ENCODE results near the gene CHST3. TPM values are rescaled to one million over a fixed set of nuclear protein-coding genes. Genes with fewer than 3 reads are reported as not detected.
"Not testable (repeated sequence)": the region's sequence is repeated elsewhere in the genome, so short reads cannot be mapped to it uniquely, and the experiment has no call there.

The CHST3 gene
- total RNA-seq, 1 donor from 2014 or later: 7.2 TPM

GRCh38 chr10:71972746-71973695 is 8.8 kb downstream of the CHST3 start:
- no peak for DNase-seq

DNA sequence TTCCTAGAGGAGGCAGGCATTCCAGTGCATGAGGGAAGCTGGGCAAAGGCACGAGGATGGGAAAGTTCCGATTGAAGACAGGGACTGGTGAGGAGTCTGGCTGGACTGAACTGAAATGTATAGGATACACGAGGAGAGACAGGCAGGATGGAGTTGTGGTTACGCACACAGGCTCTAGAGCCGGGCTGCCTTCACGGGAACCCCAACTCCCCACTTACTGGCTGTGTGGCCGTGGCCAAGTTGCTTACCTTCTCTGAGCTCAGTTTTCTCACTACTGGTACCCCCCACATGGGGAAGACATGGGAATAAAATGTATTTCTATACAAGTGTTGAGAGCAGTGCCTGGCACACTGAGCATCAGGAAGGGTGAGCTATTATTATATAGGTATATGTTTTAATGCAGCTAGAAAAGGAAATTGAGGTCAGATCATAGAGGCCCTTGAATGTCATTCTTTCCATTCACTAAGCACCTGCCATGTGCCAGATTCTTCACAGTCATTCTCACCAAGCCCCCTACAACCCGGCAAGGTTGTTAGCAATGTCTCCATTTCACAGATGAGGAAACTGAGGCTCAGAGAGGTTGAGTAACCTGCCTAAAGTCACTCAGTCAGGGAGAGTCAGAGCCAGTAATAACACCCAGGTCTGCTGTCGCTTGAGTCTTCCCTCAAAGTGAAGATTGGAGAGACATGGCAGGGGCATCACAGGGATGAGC is 9.7 kb downstream of the CHST3 start:
- no peak for DNase-seq

DNA sequence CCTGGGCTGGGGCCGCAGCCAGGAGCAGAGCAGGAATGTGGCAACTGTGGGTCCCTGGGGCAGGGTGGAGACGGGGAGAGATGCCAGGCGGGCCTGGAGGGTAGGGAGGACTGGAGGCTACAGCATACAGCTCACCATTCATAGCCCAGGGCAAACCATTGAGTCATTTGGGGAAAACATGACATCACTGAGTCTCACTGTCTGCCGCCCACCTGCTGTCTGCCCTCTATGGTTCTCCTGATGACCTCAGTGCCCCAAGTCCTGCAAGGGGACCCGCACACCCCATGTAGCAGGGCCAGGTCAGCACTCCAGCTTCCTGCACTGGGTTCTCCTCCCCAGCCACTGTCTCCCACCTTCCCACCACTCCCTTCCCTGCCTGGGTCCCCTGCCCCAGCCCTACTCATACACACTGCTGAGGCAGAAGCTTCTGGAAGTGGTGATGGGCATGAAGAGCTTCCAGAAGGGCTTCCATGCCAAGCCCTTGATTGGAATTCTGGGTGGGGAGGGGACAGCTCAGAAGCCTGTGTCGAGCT is 10.4 kb downstream of the CHST3 start:
- no peak for DNase-seq

- peak; percentile 80 for DNase-seq
These were observed 11.1 kb downstream of the CHST3 start for GRCh38 chr10:71975087-71975870.

DNA sequence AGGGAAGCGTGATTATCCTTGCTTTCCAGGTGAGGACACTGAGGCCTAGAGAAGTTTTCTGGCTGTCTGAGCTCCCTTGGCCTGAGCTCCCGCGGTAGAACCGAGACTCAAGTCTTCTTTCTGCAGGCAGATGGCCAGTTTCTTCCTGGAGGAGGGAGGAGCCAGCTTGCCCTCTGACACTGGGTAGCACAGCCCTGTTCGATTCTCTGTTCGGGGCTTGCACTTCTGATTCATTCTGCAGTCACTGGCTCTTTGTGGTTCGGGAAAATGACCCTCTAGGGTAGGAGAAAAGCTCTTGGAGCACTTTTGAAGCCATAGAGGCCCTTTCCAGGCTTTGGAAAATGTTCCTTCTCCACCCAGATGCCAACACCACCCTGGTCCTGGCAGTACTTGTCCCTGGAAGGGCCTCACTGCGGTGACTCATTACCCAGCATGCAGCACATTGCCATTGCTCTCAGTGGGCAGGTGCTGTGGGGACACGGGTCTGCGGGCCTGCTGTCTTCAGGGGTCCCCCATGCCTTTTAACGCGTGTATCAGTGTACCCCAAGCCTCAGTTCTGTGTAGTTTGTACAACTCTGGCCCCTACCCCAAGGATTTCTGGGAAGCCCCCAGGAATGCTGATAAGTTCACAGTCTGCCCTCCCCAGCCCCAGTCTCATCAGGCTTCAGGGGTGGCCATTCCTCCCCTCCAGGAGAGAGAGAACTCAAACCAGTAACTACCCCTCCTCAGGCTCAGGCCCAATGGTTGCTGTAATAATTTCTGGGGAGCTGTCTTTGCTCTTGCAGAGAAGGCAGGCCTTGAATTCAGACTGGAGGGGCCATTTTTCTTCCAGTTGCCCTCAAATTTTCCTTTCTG is 11.9 kb downstream of the CHST3 start:
- peak; percentile 78 for DNase-seq

- not testable (repeated sequence) for DNase-seq
These were observed 13.4 kb downstream of the CHST3 start for GRCh38 chr10:71977614-71977903.

DNA sequence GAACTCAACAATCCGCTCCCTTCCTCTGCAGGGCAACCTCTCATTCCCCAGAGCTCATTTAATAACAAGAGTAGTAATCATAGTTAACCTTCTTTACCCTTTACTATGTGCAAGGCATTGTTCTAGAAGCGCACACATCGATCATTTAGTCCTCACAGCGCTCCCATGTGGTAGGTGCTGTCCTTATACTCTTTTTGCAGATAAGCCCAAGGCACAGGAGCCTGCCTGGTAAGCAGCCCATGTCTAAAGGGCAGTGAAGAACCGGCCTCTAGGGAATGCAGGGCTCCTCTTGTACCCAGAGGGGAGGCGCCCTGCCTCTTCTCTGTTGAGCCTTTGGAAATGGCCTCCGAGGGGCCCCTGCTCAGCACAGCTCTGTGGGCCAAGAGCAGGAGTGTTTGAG is 14.3 kb downstream of the CHST3 start:
- DNase-seq: no peak

DNA sequence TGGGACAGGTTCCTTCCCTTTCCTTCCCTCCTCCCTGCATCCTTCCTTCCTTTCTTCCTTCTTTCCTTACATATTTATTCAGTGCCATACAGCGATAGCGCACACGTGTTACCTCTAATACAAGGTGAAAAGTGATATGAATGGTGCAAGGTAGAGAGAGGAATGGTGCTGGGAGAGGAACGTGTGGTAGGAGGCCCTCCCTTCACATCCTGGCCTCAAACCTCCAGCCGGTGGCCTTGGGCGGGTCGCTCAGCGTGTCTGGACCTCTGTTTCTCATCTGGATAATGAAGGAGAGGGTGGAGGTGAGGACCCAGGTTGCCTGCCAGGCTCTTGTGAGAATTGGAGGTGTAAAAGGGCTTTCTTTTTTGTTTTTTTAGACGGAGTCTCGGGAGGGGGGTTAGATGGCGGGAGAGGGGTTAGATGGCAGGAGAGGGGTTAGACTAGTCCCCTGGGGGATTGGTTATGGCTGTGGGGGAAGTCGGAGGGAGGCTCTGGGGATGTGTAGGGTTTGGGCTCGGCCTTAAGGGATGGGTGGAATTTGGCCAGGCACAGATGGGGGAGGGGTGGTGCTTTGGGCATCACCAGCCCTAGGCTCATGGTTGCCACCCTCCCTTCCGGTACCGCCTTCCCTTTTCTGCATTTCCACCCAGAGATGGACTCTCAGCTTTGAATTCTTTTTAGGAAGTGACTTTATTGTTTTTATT is 14.9 kb downstream of the CHST3 start:
- no peak for DNase-seq

DNA sequence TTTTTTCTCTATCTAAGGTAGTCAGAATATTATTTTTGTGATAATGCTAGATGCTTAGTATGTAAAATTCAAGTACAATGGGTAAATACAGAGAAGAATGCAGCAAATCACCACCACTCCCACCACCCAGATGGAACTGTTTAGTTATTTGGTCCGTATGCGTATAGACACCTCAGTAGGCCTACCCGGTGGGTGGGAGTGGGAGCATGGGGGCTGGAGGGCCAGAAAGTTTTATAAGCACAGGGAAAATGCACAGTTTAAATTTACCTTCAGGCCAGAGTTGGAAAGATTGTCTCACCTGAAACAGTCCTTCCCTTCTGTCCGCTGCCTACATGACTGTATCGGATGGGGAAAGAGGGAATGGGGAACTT is 15.5 kb downstream of the CHST3 start:
- DNase-seq: no peak

DNA sequence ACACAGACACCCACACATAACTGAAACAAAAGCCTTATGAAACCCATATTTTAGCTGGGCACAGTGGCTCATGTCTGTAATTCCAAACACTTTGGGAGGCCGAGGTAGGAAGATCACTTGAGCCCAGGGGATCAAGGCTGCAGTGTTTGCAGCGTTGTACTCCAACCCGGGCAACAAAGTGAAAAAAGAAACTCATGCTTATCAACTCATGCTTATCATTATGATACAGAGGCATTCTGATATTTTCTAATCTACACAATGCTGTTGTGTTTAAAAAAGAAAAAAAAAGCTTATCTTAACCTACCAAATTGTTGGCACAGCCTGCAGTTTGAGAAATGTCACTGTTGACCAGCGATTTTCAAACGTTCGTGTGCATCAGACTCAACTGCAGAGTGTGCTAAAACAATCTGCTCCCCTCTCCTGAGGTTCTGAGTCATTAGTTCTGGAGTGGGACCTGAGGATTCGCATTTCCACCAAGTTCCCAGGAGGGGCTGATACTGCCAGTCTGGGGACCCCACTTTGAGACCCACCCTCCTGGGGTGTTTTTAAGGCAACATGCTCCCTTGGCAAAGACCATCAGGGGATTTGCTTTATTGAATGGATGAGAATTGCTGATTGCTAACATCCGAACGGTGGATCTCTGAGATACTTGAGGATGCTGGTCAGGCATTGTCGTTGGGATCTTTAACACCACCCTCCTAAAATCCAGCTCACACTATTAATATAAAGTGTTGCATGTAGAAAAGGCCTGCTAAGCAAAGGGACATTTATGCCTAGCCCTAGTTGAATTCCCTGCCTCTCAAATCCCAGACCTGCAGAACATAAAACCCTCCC is 16.2 kb downstream of the CHST3 start:
- DNase-seq: no peak

GRCh38 chr10:71981015-71981875 is 17.1 kb downstream of the CHST3 start:
- DNase-seq: peak; percentile 90

GRCh38 chr10:71981876-71982230 is 17.7 kb downstream of the CHST3 start:
- DNase-seq: no peak

DNA sequence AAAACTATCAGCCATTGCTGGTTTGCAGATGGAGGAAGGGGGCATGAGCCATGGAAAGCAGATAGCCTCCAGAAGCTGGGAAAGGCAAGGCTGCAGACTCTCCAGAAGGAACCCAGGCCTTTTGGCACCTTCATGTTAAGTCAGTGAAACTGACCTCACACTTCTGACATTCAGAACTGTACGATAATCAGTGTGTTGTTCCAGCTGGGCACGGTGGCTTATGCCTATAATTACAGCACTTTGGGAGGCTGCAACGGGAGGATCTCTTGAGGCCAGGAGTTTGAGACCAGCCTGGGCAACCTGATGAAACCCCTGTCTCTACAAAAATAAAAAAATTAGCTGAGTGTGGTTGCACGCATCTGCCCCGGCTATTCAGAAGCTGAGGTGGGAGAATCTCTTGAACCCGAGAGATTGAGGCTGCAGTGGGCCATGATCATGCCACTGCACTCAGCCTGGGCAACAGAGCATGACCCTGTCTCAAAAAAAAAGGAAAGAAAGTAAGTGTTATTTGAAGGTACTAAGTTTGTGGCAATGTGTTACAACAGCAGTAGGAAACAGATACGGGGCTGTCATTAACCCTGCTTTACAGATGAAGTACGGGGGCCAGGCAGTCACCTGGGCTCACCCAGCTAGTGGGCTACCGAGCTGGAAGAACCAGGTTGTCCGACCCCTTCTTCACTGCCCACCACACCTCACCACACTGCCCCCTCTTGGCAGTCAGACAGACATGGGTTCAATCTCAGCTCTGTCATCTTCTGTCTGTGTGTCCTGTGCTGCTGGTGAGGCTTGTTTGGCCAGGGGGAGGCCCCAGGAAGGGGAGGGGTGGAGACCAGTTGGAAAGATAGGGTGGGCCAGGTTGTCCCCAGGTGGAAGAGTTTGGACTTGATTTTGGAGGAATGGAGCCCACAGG is 18.3 kb downstream of the CHST3 start:
- no peak for DNase-seq

DNA sequence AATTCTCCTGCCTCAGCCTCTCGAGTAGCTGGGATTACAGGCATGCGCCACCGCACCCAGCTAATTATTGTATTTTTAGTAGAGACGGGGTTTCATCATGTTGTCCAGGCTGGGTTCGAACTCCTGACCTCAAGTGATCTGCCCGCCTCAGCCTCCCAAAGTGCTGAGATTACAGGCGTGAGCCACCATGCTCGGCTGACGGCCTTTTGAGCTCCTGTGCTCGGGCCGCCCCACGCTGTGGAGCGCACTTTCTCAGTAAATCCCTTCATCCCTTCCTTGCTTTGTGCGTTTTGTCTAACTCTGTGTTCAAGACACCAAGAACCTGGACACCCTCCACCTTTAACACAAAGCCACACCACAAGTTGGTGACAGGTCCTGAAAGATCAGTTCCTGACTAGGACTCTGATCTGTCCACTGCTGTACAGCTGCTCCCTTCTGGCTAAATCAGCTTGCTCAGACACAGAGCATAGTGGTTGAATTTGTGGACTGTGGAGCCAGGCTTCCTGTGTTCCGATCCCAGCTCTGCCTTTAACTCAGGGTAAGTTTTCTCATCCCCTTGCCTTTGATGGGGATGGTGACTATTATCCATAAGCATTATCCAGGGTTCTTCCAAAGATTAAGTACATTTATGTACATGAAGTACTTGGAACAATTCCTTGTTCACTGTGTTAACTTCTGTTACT is 20.1 kb downstream of the CHST3 start:
- no peak for DNase-seq

DNA sequence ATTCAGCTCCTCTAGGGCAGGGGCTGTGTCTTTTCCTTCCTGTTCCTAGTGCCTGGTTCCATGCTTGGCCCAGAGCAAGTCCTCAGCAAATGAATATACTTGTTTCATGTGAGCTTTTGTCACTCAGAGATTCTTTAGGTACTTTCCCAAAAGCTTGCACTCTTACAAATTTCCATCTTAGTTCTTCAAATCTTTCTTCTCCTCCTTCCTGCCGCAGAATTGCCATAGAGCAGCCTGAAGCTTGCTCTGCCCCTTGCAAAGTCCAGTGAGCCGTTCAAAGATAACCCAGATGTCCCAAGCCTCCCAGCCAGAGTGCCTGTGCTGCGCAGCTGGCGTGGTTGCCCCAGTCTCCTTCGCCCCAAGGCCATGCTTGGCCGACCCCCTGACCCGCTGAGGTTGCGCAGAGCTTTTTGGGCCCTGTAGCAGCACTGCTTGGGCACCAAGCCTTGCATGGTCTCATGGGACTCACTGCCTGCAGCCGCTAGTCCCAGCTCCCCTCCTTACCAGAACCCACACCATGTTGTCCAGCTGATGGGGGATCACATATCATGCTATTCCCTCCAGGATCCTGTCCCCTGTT is 20.7 kb downstream of the CHST3 start:
- no peak for DNase-seq

- no peak for DNase-seq
These were observed 21.5 kb downstream of the CHST3 start for GRCh38 chr10:71985542-71986250.
